ENCODE data around the gene GTPBP1.
A peak's percentile ranks its signal among the peaks of the same experiment; 100 is the strongest.

Gene GTPBP1

DNA sequence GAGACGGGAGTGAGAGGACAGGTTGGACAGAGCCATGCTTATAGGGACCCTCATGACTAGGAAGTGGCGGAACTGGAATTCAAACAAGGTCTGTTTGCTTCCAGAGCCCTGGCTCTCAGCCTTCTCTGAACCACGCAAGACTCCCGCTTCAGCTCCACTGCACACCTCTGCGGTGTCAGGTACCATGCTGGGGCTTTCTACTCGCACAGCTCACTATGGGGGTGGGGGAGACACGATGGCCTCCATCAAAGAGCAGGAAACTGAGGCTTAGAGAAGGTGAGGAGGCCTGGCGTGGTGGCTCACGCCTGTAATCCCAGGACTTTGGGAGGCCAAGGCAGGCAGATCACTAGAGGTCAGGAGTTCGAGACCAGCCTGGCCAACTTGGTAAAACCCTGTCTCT is 35.8 kb downstream of the GTPBP1 start:
- Mint-ChIP-seq H3K9me3 (no peaks in the 10 kb centered on the region), H3K4me3 (no peak overlapping the region), H3K27me3 (ENCODE audit: low read depth) (no peaks in the 10 kb centered on the region), H3K36me3 (ENCODE audit: low read depth) (peaks cover 55% of the 10 kb centered on the region), H3K27ac (no peak overlapping the region), H3K4me1 (peaks cover 7% of the 10 kb centered on the region)
- TF ChIP-seq, protein P1, sequence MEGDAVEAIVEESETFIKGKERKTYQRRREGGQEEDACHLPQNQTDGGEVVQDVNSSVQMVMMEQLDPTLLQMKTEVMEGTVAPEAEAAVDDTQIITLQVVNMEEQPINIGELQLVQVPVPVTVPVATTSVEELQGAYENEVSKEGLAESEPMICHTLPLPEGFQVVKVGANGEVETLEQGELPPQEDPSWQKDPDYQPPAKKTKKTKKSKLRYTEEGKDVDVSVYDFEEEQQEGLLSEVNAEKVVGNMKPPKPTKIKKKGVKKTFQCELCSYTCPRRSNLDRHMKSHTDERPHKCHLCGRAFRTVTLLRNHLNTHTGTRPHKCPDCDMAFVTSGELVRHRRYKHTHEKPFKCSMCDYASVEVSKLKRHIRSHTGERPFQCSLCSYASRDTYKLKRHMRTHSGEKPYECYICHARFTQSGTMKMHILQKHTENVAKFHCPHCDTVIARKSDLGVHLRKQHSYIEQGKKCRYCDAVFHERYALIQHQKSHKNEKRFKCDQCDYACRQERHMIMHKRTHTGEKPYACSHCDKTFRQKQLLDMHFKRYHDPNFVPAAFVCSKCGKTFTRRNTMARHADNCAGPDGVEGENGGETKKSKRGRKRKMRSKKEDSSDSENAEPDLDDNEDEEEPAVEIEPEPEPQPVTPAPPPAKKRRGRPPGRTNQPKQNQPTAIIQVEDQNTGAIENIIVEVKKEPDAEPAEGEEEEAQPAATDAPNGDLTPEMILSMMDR (IDR thresholded peaks at IDR 0.05; ENCODE audit: unreplicated experiment in 3 of 3) = no peak

DNA sequence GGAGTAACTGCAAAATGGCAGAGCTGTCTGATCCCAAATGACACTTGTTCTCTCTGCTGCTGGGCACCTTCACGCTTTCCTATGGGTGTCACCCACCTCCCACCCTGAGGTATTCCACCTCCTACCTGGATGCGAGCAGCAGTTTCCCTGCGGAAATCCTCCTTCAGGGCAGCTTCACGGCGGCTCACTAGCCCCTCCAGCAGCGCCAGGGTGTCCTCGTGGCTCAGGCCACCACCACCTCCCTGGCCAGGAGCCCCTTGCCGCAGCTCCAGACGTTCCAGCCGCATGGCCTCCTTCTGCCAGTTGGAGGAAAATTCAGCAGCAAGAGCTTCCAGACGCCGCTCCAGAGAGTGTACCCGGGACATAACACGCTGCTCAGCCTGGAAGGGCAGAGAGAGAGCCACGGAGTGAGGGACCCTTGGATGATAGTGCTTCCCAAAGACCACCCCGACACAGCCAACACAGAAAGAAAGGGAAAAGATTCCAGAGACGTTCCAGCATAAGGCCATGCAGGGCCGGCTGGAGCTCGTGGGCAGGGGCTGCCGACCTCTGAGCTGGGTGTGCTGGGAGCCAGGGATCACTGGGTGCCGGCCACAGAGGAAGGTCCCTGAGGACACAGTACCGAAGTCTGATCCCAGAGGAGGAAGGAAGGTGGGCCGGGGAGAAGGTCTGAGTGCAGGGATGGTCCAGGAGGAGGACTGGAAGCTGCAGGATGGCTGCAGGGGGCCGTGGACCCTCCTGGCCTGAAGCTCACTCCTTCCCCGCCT is 36.6 kb downstream of the GTPBP1 start:
- H3K36me3 Mint-ChIP-seq (ENCODE audit: low read depth) = peaks cover 49% of the 10 kb centered on the region
- no peak overlapping the region for H3K4me3 Mint-ChIP-seq
- TF ChIP-seq, protein P1 (IDR thresholded peaks at IDR 0.05; ENCODE audit: unreplicated experiment in 3 of 3) = no peak
- peaks cover 7% of the 10 kb centered on the region for H3K4me1 Mint-ChIP-seq
- H3K27me3 Mint-ChIP-seq (ENCODE audit: low read depth) = no peaks in the 10 kb centered on the region
- no peaks in the 10 kb centered on the region for H3K9me3 Mint-ChIP-seq
- no peak overlapping the region for H3K27ac Mint-ChIP-seq

DNA sequence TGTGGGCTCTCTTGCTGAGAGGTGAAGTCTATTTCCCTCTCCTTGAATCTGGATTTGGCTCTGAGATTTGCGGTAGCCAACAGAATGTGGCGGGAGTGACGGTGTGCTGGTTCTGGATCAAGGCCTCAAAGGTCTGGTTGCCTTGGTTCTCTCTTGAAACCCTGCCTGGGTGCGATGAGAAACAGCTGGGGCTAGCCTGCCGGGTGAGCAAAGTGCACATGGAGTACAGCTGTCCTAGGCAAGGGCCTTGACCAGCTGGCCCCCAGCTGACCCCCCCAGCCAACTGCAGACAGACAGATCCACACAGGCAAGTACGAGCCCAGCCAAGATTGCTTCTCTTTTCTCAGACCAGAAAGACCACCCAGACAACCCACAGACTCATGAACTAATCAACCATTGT is 39.2 kb downstream of the GTPBP1 start:
- Mint-ChIP-seq H3K4me1 (peaks cover 7% of the 10 kb centered on the region), H3K27ac (peak overlapping the region; percentile 30 to 78 (median 42)), H3K4me3 (peak overlapping the region in 1 of 3 experiments; percentile 35), H3K9me3 (no peaks in the 10 kb centered on the region), H3K36me3 (ENCODE audit: low read depth) (peaks cover 50% of the 10 kb centered on the region), H3K27me3 (ENCODE audit: low read depth) (no peaks in the 10 kb centered on the region)
- TF ChIP-seq, protein P1 (IDR thresholded peaks at IDR 0.05; ENCODE audit: unreplicated experiment in 3 of 3) = no peak

DNA sequence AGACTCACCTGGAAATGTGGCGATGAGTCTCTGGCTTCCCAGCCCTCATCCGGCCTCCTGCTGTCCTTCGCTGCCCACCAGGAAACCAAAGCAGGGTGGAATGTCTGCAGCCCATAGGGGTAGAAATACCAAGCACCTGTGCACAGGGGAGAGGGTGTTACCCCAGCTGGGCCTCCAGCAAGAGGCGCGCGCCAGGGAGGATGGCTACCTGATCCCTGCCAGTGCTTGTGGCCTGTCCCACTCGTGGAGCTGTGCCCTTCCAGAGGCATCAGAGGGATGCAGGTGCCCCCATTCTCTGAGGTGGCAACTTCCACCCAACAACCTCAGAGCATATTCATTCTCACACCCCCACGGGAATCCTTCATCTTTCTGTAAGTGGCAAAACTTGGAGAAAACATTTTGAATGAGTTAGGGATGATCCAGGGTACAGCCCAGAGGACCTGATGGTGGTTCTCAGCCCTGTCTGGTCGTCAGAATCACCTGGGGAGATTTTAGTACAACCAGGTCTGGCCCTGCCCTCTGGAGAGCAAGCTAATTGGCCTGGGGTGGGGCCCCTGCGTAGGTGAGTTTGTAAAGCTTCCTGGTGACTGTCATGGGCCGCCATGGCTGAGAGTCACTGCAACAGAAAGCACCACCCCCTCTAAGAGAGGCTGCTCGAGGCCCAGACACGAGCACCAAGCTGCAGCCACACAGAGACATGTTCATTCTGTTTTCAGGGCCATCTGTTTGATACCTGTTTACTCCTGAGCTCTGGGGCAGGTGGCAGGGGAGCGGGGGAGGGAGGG is 40.1 kb downstream of the GTPBP1 start:
- no peaks in the 10 kb centered on the region for H3K9me3 Mint-ChIP-seq
- H3K27ac Mint-ChIP-seq = no peak overlapping the region
- no peaks in the 10 kb centered on the region for H3K27me3 Mint-ChIP-seq (ENCODE audit: low read depth)
- no peak overlapping the region for H3K4me3 Mint-ChIP-seq
- H3K36me3 Mint-ChIP-seq (ENCODE audit: low read depth) = peaks cover 52% of the 10 kb centered on the region
- TF ChIP-seq, protein P1 (IDR thresholded peaks at IDR 0.05; ENCODE audit: unreplicated experiment in 3 of 3) = no peak
- H3K4me1 Mint-ChIP-seq = peaks cover 7% of the 10 kb centered on the region

DNA sequence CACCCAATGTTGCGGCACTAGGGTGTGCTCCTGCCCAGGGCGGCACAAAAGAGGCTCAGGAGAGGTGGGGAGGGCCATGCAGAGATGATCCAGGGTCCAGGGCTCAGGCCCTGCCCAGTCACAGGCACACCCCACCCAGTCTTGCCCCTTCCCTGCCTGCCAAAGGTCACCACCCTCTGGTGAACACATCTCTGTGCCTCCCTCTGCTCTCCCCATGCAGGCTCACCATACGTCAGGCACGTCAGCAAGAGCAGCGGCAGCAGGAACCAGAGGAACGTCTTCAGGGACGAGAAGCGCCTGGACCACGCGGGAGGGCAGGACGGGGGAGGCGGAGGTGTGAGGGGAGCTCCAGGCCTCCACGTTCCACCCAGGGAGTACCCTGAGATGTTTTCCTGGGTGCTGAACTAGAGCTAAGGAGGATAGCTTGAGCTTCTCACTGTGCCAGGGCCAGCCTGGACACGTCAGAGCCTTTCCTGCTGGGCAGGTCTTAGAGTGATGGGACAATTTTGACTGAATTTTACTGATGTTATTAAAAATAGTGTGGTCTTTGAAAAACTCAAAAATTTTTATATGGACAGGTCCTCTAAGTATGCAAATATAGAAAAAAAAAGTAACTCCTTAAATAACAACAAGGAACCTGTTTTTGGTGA is 42.9 kb downstream of the GTPBP1 start:
- H3K4me1 Mint-ChIP-seq = peaks cover 15% of the 10 kb centered on the region
- TF ChIP-seq, protein P1 (IDR thresholded peaks at IDR 0.05; ENCODE audit: unreplicated experiment in 3 of 3) = no peak
- no peak overlapping the region for H3K4me3 Mint-ChIP-seq
- peaks cover 44% of the 10 kb centered on the region for H3K36me3 Mint-ChIP-seq (ENCODE audit: low read depth)
- no peaks in the 10 kb centered on the region for H3K27me3 Mint-ChIP-seq (ENCODE audit: low read depth)
- no peaks in the 10 kb centered on the region for H3K9me3 Mint-ChIP-seq
- H3K27ac Mint-ChIP-seq = peak overlapping the region in 1 of 3 experiments; percentile 76

Measured in nephron (organoid).